Parathyroid adenoma (tissue), 2 donors: ENCODE data around the gene SOHLH1.
"Not testable (repeated sequence)": the region's sequence is repeated elsewhere in the genome, so short reads cannot be mapped to it uniquely, and the experiment has no call there.

Experiments used
- H2AFZ ChIP-seq: fragments of 300-600 bp; sonication (generic); one replicate; pipeline ENCODE4 v1.7.0; 2017; ENCODE audit warnings: antibody characterized with exemption, mild to moderate bottlenecking
- H3K27ac ChIP-seq: fragments of 300-600 bp; sonication (generic); one replicate; pipeline ENCODE4 v1.7.0; 2017
- H3K27me3 ChIP-seq: fragments of 300-600 bp; sonication (generic); one replicate; pipeline ENCODE4 v1.7.0; 2017; ENCODE audit warnings: low read length; ENCODE audit not compliant: control insufficient read depth, insufficient read depth
- H3K36me3 ChIP-seq: fragments of 300-600 bp; sonication (generic); one replicate; pipeline ENCODE4 v1.7.0; 2017; ENCODE audit warnings: low read length; ENCODE audit not compliant: control insufficient read depth, insufficient read depth
- H3K4me1 ChIP-seq: fragments of 300-600 bp; sonication (generic); one replicate; pipeline ENCODE4 v1.7.0; 2017; ENCODE audit warnings: control low read depth
- H3K4me2 ChIP-seq: fragments of 300-600 bp; sonication (generic); one replicate; pipeline ENCODE4 v1.7.0; 2017; ENCODE audit warnings: low read length
- H3K4me3 ChIP-seq: fragments of 300-600 bp; sonication (generic); one replicate; pipeline ENCODE4 v1.7.0; 2017; ENCODE audit warnings: low read depth, low read length
- H3K79me2 ChIP-seq: fragments of 300-600 bp; sonication (generic); one replicate; pipeline ENCODE4 v1.7.0; 2017; ENCODE audit warnings: control low read depth
- H3K9ac ChIP-seq: fragments of 300-600 bp; sonication (generic); one replicate; pipeline ENCODE4 v1.7.0; 2017; ENCODE audit warnings: mild to moderate bottlenecking
- H3K9me3 ChIP-seq: fragments of 300-600 bp; sonication (generic); one replicate; pipeline ENCODE4 v1.7.0; 2017; ENCODE audit warnings: low read length; ENCODE audit not compliant: control insufficient read depth
- CTCF ChIP-seq: fragments of 300-600 bp; sonication (generic); IDR thresholded peaks from one replicate; pipeline ENCODE4 v1.7.0; 2017; ENCODE audit warnings: antibody characterized with exemption, mild to moderate bottlenecking
- donor health status: primary hyperparathyroidism.

Gene SOHLH1

GRCh38 chr9:135678236-135679017 lies 20.9 kb downstream of the SOHLH1 start:
- Histone ChIP-seq H2AFZ (no peak overlapping the region), H3K36me3 (no peaks in the 10 kb centered on the region), H3K4me3 (no peak overlapping the region)

GRCh38 chr9:135677641-135678168 lies 21.6 kb downstream of the SOHLH1 start:
- Histone ChIP-seq H3K4me2 (no peak overlapping the region), H3K9me3 (no peaks in the 10 kb centered on the region), H3K9ac (no peak overlapping the region), H3K79me2 (no peaks in the 10 kb centered on the region), H3K4me3 (no peak overlapping the region), H3K27ac (no peak overlapping the region), H3K36me3 (no peaks in the 10 kb centered on the region), H2AFZ (no peak overlapping the region), H3K4me1 (no peaks in the 10 kb centered on the region), H3K27me3 (no peaks in the 10 kb centered on the region)
- no peak for TF ChIP-seq CTCF

More at GRCh38 chr9:135678236-135679017, 20.9 kb downstream of the SOHLH1 start:
- H3K79me2 ChIP-seq = no peaks in the 10 kb centered on the region
- H3K4me1 ChIP-seq = no peaks in the 10 kb centered on the region
- H3K9me3 ChIP-seq = no peaks in the 10 kb centered on the region
- no peak overlapping the region for H3K4me2 ChIP-seq
- no peak overlapping the region for H3K27ac ChIP-seq
- H3K27me3 ChIP-seq = peaks cover 2% of the 10 kb centered on the region
- no peak for TF ChIP-seq CTCF
- H3K9ac ChIP-seq = no peak overlapping the region

GRCh38 chr9:135676891-135677290 lies 22.4 kb downstream of the SOHLH1 start:
- Histone ChIP-seq H3K4me3 (no peak overlapping the region), H3K9me3 (no peaks in the 10 kb centered on the region), H3K27me3 (no peaks in the 10 kb centered on the region), H2AFZ (no peak overlapping the region), H3K36me3 (no peaks in the 10 kb centered on the region), H3K9ac (no peak overlapping the region), H3K79me2 (no peaks in the 10 kb centered on the region), H3K4me1 (no peaks in the 10 kb centered on the region), H3K4me2 (no peak overlapping the region), H3K27ac (no peak overlapping the region)
- TF ChIP-seq CTCF = no peak

GRCh38 chr9:135674977-135675376 lies 24.3 kb downstream of the SOHLH1 start:
- Histone ChIP-seq H3K79me2 (no peaks in the 10 kb centered on the region), H3K4me3 (no peak overlapping the region), H3K4me2 (no peak overlapping the region), H3K9me3 (no peaks in the 10 kb centered on the region), H2AFZ (no peak overlapping the region), H3K27me3 (no peaks in the 10 kb centered on the region), H3K27ac (no peak overlapping the region), H3K9ac (no peak overlapping the region), H3K4me1 (no peaks in the 10 kb centered on the region), H3K36me3 (no peaks in the 10 kb centered on the region)
- no peak for TF ChIP-seq CTCF

GRCh38 chr9:135673941-135674340 lies 25.3 kb downstream of the SOHLH1 start:
- Histone ChIP-seq H3K4me1 (no peaks in the 10 kb centered on the region), H3K27me3 (no peaks in the 10 kb centered on the region), H3K27ac (no peak overlapping the region), H2AFZ (no peak overlapping the region), H3K9me3 (no peaks in the 10 kb centered on the region), H3K4me3 (no peak overlapping the region), H3K4me2 (no peak overlapping the region), H3K9ac (no peak overlapping the region), H3K79me2 (no peaks in the 10 kb centered on the region), H3K36me3 (no peaks in the 10 kb centered on the region)
- no peak for TF ChIP-seq CTCF

GRCh38 chr9:135672786-135673185 lies 26.5 kb downstream of the SOHLH1 start:
- not testable (repeated sequence) for H3K9me3 ChIP-seq, H3K4me3 ChIP-seq, H3K4me2 ChIP-seq, H3K4me1 ChIP-seq, H2AFZ ChIP-seq, H3K79me2 ChIP-seq, H3K9ac ChIP-seq, H3K27ac ChIP-seq, H3K27me3 ChIP-seq, H3K36me3 ChIP-seq
